Esophagus muscularis mucosa (tissue), 4 donors: Measurements from ENCODE around the gene AMOTL2. TPM values are rescaled to one million over a fixed set of nuclear protein-coding genes. Genes with fewer than 3 reads are reported as not detected.

Experiments used
- DNase-seq: peaks from one replicate; pipeline ENCODE4 v3.0.0-alpha.2; 2017; ENCODE audit errors: extremely low spot score
- H3K27ac ChIP-seq, 4 donors: fragments of 200-600 bp; sonication (generic); replicated peaks in 1 of 4; 1 replicate in 3 of 4; 2 replicates in 1 of 4; pipeline ENCODE4 v1.5.1; 2016 to 2019; ENCODE audit warnings: mild to moderate bottlenecking in 1 of 4
- H3K27me3 ChIP-seq, 4 donors: fragments of 200-600 bp; sonication (generic); one replicate each; pipeline versions ENCODE4 v1.5.1 to v1.6.0; 2016 to 2019
- H3K36me3 ChIP-seq, 4 donors: fragments of 200-600 bp; sonication (generic); one replicate each; pipeline ENCODE4 v1.5.1; 2016 to 2019
- H3K4me1 ChIP-seq, 4 donors: fragments of 200-600 bp; sonication (generic); one replicate each; pipeline ENCODE4 v1.5.1; 2016 to 2019
- H3K4me3 ChIP-seq, 4 donors: fragments of 200-600 bp; sonication (generic); 1 replicate in 2 of 4; 2 replicates in 2 of 4; pipeline ENCODE4 v1.5.1; 2016 to 2019; ENCODE audit warnings: mild to moderate bottlenecking in 4 of 4, moderate library complexity in 1 of 4
- H3K9me3 ChIP-seq, 4 donors: fragments of 200-600 bp; sonication (generic); 1 replicate in 3 of 4; 2 replicates in 1 of 4; pipeline ENCODE4 v1.5.1; 2016 to 2019
- EP300 ChIP-seq: sonication (generic); formaldehyde crosslinking; IDR thresholded peaks from one replicate; pipeline ENCODE4 v1.6.1; 2017; ENCODE audit warnings: antibody characterized with exemption
- POLR2A ChIP-seq: fragments of 450-650 bp; IDR thresholded peaks from one replicate; pipeline ENCODE4 v1.6.1; 2017; ENCODE audit warnings: antibody characterized with exemption, moderate library complexity, mild to moderate bottlenecking, low read depth
- POLR2AphosphoS5 ChIP-seq, 2 donors: sonication (generic); formaldehyde crosslinking; IDR thresholded peaks; one replicate each; pipeline ENCODE4 v1.6.1; 2017; ENCODE audit warnings: antibody characterized with exemption in 2 of 2
- WGBS: methylation state at CpG from one replicate; pipeline ENCODE4 v1.1.5; 2018; 5-methylcytosine and 5-hydroxymethylcytosine counted together
- intact Hi-C: fragments of 100-400 bp; cut with DNase I; formaldehyde crosslinking; loops from one replicate; pipeline ENCODE4 v1.15.1; 2023
- total RNA-seq, 4 donors: library from RNA; depleted of rRNA; stranded (reverse); fragments of >200 nt; gene quantifications; one replicate each; pipeline versions ENCODE4 v1.1.0 to v1.2.1, GENCODE V29; 2016
- TF ChIP-seq, protein P1 (sequence below), 3 experiments: fragments of 200-600 bp in 2 of 3; fragments of 450-650 bp in 1 of 3; sonication (generic) in 2 of 3; IDR thresholded peaks; one replicate each; pipeline ENCODE4 v1.5.1; 2017 to 2019; ENCODE audit warnings: antibody characterized with exemption in 3 of 3, mild to moderate bottlenecking in 2 of 3, moderate library complexity in 1 of 3

The AMOTL2 gene
- total RNA-seq, 4 donors from 2014 or later: 111 to 313 (median 155) TPM

DNA sequence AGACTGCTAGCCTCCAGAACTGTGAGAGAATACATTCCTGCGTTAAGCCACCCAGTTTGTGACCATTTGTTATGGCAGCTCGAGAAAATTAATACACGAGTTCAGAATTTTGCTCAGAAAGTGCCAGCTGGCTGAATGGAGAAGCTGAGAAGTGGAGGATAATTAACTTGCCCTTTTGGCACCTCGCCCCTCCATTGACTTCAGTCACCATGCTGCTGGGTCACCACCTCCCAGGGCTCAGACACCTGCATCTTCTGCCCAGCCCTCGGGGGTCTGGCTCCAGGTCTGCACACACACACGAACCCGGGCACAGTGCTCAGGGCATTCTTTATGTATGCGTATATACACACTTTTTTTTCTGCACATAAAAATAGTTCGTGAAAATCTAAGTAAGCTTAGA lies 32.0 kb downstream of the AMOTL2 start:
- WGBS: 85% methylated on average over 8 of the region's 9 CpGs
- intact Hi-C loops: no loop called here
- H3K27me3 ChIP-seq: no peaks in the 10 kb centered on the region
- H3K27ac ChIP-seq: peak overlapping the region; percentile 12 to 57 (median 34)
- H3K4me1 ChIP-seq: peaks cover 2 to 38% (median 26%) of the 10 kb centered on the region in 4 donors
- H3K36me3 ChIP-seq: no peaks in the 10 kb centered on the region
- peaks cover 0 to 9% (median 3%) of the 10 kb centered on the region in 4 donors for H3K9me3 ChIP-seq
- H3K4me3 ChIP-seq: no peak overlapping the region
- DNase-seq: no peak
- TF ChIP-seq EP300: no peak
- TF ChIP-seq POLR2A: no peak
- TF ChIP-seq, protein P1, sequence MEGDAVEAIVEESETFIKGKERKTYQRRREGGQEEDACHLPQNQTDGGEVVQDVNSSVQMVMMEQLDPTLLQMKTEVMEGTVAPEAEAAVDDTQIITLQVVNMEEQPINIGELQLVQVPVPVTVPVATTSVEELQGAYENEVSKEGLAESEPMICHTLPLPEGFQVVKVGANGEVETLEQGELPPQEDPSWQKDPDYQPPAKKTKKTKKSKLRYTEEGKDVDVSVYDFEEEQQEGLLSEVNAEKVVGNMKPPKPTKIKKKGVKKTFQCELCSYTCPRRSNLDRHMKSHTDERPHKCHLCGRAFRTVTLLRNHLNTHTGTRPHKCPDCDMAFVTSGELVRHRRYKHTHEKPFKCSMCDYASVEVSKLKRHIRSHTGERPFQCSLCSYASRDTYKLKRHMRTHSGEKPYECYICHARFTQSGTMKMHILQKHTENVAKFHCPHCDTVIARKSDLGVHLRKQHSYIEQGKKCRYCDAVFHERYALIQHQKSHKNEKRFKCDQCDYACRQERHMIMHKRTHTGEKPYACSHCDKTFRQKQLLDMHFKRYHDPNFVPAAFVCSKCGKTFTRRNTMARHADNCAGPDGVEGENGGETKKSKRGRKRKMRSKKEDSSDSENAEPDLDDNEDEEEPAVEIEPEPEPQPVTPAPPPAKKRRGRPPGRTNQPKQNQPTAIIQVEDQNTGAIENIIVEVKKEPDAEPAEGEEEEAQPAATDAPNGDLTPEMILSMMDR (IDR thresholded peaks at IDR 0.05): no peak
- TF ChIP-seq POLR2AphosphoS5 (IDR thresholded peaks at IDR 0.05): no peak

DNA sequence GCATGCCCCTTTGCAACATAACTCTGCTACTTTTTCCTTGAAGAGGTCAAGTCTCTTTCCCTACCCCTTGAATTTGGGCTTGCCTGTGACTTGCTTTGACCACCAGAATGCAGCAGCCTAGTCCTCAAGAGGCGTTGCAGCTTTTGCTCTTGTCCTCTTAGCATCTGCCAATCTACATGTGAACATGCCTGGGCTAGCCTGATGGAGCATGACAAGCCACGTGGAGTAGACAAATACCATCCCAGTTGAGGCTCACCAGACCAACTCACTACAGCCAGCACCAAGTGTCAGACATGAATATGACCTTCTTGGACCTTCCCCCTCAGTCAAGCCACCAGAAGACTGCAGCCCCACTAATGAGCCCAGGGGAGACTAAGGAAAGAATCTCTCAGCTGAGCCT lies 32.9 kb downstream of the AMOTL2 start:
- H3K9me3 ChIP-seq: peaks cover 0 to 2% (median under 1%) of the 10 kb centered on the region in 4 donors
- H3K4me3 ChIP-seq: no peak overlapping the region
- intact Hi-C loops: no loop called here
- no peak for DNase-seq
- H3K27me3 ChIP-seq: no peaks in the 10 kb centered on the region
- WGBS: 91% methylated on average over 2 of the region's 2 CpGs
- TF ChIP-seq, protein P1 (IDR thresholded peaks at IDR 0.05): no peak
- TF ChIP-seq POLR2A (no peak), POLR2AphosphoS5 (IDR thresholded peaks at IDR 0.05) (no peak), EP300 (no peak)
- H3K27ac ChIP-seq: peak overlapping the region in 1 of 4 donors; percentile 57
- H3K4me1 ChIP-seq: peaks cover 10 to 47% (median 34%) of the 10 kb centered on the region in 4 donors
- no peaks in the 10 kb centered on the region for H3K36me3 ChIP-seq

DNA sequence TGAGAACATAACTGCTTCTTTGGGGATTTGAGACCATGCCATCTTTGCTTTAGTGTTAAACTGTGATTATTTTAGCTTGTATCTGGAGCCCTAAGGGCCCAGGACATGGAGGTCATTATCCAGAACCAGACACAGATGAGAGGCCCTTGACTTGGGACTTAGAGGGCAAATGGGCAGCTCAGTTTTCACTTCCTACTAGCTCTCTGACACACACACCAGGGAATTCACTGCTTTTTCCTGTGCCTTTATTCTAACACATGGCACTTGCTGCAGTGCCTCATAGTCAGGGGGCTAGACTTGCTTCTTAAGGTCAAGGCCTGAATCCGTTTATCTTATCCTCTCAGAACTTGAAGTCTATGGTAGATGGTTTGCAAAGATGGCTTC lies 33.3 kb downstream of the AMOTL2 start:
- TF ChIP-seq POLR2AphosphoS5 (IDR thresholded peaks at IDR 0.05) (no peak), POLR2A (no peak), EP300 (no peak)
- TF ChIP-seq, protein P1 (IDR thresholded peaks at IDR 0.05): no peak
- intact Hi-C loops: no loop called here
- peaks cover 14 to 51% (median 39%) of the 10 kb centered on the region in 4 donors for H3K4me1 ChIP-seq
- no peaks in the 10 kb centered on the region for H3K27me3 ChIP-seq
- H3K4me3 ChIP-seq: no peak overlapping the region
- no peak for DNase-seq
- 79% methylated on average over 1 of the region's 1 CpG for WGBS
- no peaks in the 10 kb centered on the region for H3K9me3 ChIP-seq
- H3K36me3 ChIP-seq: no peaks in the 10 kb centered on the region
- no peak overlapping the region for H3K27ac ChIP-seq

DNA sequence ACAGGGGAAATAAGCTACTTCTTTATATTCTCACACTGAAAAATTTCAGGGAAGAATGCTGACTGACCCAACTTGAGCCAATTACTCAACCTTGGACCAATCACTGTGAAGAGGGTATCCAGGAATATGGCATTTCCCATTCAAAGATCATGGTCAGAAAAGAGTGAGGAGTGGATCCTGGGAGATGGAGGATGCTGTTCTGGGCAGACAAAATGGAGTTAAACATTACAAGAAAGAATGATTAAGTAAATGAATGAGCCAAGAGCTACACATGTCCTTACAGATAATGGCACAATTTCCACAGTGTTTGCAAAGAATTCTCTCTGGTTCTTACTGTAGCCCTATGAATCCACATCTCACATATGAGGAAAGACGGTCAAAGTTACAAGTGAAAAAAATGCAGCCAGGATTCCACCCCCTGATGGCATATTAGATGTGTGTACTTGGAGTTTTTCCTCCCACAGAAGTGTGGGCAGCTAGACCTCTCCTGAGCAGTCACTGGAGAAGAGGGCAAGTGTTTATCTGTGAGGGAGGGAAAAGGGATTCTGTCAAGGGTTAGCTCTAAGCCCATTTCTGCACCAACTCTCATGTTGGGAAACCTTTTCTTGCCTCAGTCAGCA lies 33.8 kb downstream of the AMOTL2 start:
- intact Hi-C loops: no loop called here
- peaks cover 17 to 56% (median 44%) of the 10 kb centered on the region in 4 donors for H3K4me1 ChIP-seq
- 87% methylated on average over 1 of the region's 1 CpG for WGBS
- H3K4me3 ChIP-seq: no peak overlapping the region
- no peaks in the 10 kb centered on the region for H3K9me3 ChIP-seq
- no peaks in the 10 kb centered on the region for H3K36me3 ChIP-seq
- TF ChIP-seq, protein P1 (IDR thresholded peaks at IDR 0.05): no peak
- TF ChIP-seq EP300 (no peak), POLR2AphosphoS5 (IDR thresholded peaks at IDR 0.05) (no peak), POLR2A (no peak)
- H3K27me3 ChIP-seq: no peaks in the 10 kb centered on the region
- DNase-seq: no peak
- H3K27ac ChIP-seq: no peak overlapping the region

DNA sequence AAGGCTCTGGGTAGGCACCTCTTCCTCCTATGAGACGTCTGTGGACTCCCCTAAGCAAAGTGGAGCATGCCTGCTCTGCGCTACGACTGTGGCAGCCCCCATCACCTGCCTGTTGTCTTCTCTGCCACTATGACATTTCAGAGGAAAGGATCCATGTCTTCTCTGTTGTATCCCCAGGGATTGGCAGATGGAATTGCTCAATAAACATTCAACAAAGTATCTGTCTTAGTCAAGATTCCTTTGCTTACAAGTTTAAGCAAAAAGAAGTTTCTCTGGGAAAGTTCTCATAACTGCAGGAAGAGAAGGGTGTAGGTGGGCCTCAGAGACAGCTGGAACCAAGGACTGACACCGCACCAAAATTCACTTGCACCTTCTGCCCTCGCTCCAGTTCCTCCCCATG lies 34.3 kb downstream of the AMOTL2 start:
- intact Hi-C loops: no loop called here
- H3K4me1 ChIP-seq: peaks cover 23 to 61% (median 49%) of the 10 kb centered on the region in 4 donors
- WGBS: 86% methylated on average over 5 of the region's 5 CpGs
- no peaks in the 10 kb centered on the region for H3K36me3 ChIP-seq
- no peaks in the 10 kb centered on the region for H3K9me3 ChIP-seq
- H3K27ac ChIP-seq: no peak overlapping the region
- TF ChIP-seq, protein P1 (IDR thresholded peaks at IDR 0.05): no peak
- no peaks in the 10 kb centered on the region for H3K27me3 ChIP-seq
- H3K4me3 ChIP-seq: no peak overlapping the region
- DNase-seq: no peak
